HG02763 (cell line): ENCODE measurements around the gene ZNF84.

Experiments
- ATAC-seq: cut with Tn5 transposase; IDR thresholded peaks from one replicate; pipeline ENCODE4 v1.9.1; 2021; ENCODE audit warnings: mild to moderate bottlenecking, moderate library complexity; ENCODE audit not compliant: unreplicated experiment

The ZNF84 gene

GRCh38 chr12:133037207-133038005, at the start of gene ZNF84:
ZNF84 (plus strand) TSS chr12:133037509; CDS start chr12:133041468, 3,959 bp downstream.
- peak; percentile 96 for ATAC-seq

GRCh38 chr12:132998741-132999140, 38.6 kb upstream of the ZNF84 start:
- ATAC-seq: no peak

- ATAC-seq: no peak
These were observed 26.5 kb upstream of the ZNF84 start for GRCh38 chr12:133010657-133011297.

GRCh38 chr12:133023566-133023965, 13.7 kb upstream of the ZNF84 start:
- no peak for ATAC-seq

GRCh38 chr12:133026996-133027395, 10.3 kb upstream of the ZNF84 start:
- no peak for ATAC-seq

- ATAC-seq: no peak
These were observed 905 bp downstream of the ZNF84 start for GRCh38 chr12:133038118-133038709.

- no peak for ATAC-seq
These were observed 9.4 kb downstream of the ZNF84 start for GRCh38 chr12:133046698-133047097.

- no peak for ATAC-seq
These were observed 20.1 kb downstream of the ZNF84 start for GRCh38 chr12:133057446-133057845.

GRCh38 chr12:133058203-133059113, 21.1 kb downstream of the ZNF84 start:
- no peak for ATAC-seq

GRCh38 chr12:133061954-133062353, 24.6 kb downstream of the ZNF84 start:
- ATAC-seq: no peak

- no peak for ATAC-seq
These were observed 26.2 kb downstream of the ZNF84 start for GRCh38 chr12:133063556-133063955.

GRCh38 chr12:133073836-133074235, 36.5 kb downstream of the ZNF84 start:
- no peak for ATAC-seq

GRCh38 chr12:133080026-133080367, 42.7 kb downstream of the ZNF84 start:
- ATAC-seq: peak; percentile 75

- peak; percentile 72 for ATAC-seq
These were observed 43.3 kb downstream of the ZNF84 start, which contains the start of gene ZNF140 for GRCh38 chr12:133080368-133081158. ZNF140 (plus strand) TSS chr12:133080923; CDS start chr12:133081321, 398 bp downstream.

GRCh38 chr12:133081159-133081780, 44.0 kb downstream of the ZNF84 start:
- ATAC-seq: no peak

GRCh38 chr12:133083345-133083744, 46.0 kb downstream of the ZNF84 start:
- ATAC-seq: no peak

- no peak for ATAC-seq
These were observed 68.3 kb downstream of the ZNF84 start for GRCh38 chr12:133105620-133106019.

- no peak for ATAC-seq
These were observed 68.9 kb downstream of the ZNF84 start for GRCh38 chr12:133106253-133106652.

- no peak for ATAC-seq
These were observed 69.8 kb downstream of the ZNF84 start for GRCh38 chr12:133107121-133107520.

- no peak for ATAC-seq
These were observed 70.8 kb downstream of the ZNF84 start for GRCh38 chr12:133108150-133108549.
